Stimulated activated CD4-positive, alpha-beta T cell treated with anti-CD3 and anti-CD28 coated beads, TNF-alpha, amount 100 ng/mL, for 48 hours (primary cell): Measurements from ENCODE around the gene IPO4.

Experiments used
- DNase-seq, 3 donors: peaks; one replicate each; pipeline ENCODE4 v3.0.0-alpha.2; 2020; ENCODE audit warnings: low read depth in 3 of 3

IPO4 gene

DNA sequence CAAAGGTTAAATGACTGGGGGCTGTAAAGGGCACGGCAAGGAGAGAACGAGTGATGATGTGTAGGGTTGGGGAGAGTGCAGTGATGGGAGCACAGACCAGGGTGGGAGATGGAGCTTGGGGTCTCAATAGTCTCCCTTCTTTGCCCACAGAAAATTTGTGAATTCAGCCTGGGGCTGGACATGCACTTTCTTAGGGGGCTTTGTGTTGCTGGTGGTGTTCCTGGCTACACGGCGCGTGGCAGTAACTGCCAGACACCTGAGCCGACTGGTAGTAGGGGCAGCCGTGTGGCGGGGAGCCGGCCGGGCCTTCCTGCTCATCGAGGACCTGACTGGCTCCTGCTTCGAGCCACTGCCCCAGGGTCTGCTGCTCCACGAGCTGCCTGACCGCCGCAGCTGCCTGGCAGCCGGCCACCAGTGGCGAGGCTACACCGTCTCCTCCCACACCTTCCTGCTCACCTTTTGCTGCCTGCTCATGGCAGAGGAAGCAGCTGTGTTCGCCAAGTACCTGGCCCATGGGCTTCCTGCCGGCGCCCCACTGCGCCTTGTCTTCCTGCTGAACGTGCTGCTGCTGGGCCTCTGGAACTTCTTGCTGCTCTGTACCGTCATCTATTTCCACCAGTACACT lies 56.4 kb downstream of the IPO4 start:
- no peak for DNase-seq

DNA sequence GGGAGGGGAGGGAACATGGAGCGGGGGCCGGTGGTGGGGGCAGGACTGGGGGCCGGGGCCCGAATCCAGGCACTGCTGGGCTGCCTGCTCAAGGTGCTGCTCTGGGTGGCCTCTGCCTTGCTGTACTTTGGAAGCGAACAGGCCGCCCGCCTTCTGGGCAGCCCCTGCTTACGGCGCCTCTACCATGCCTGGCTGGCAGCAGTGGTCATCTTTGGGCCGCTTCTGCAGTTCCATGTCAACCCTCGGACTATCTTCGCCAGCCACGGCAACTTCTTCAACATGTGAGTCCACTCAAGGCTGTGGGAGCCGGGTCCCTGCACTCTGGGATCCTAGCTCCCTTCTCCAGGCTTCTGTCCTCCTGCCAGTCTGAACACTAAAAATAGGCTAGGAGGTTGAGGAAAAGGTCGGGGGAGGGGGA lies 57.1 kb downstream of the IPO4 start:
- no peak for DNase-seq

DNA sequence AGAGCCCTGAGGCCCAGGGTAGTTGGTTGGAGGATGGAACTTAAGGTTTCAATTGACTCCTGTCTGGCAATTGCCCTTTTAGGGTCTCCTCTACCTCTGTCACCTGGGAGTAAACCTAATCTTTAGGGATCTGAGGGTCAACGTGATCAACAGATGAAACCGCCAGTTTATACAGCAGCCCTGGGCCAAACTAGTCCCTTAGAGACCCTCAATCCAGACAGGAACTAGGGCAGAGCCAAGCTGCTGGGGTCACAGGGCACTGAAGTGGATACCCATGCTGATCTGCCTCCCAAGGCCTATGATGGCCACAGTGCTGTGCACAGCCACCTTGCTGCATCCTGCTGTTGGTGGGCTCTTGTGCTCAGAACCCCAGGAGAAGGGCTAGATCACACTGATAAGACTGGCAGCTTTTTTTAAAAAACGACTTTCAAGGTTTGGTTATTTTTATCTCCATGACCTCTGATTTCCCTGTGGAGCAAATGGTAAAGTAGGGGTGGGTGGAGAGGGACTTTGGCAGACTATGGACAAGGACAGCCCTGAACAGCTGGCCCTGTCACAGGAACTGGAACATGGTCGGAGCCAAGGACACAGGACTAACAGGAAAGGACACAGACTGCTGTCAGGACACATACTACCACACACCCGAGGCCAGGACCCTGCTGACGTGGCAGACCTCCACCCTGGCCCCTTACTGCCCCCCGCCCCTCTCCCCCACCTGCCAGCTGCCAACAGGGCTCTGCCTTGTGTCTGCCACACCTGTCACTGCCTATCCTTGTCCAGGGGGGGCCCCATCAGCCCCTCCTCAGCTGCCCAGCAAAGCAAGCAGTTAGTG lies 57.7 kb downstream of the IPO4 start:
- DNase-seq, result no peak

DNA sequence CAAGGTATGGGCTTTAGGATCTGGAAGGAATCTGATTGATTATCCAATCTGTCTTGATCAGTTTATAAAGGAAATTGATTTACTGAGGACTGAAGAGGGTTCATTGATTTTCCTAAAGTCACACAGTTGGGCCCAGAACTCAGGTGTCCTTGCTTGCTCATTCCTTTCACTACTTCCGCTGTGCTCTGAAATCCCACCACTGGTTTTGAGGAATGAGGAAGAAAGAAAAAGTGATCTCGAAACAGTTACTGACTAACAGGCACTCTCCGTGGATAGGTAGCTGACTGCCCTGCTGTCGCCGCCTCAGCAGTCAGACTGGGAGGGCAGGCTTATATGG lies 58.3 kb downstream of the IPO4 start, which contains the start of gene FITM1:
FITM1 (plus strand) TSS at position 280 of the 337 bp plus-strand sequence. CDS start 905 bp downstream, outside the sequence.
- no peak for DNase-seq
